HG03469 (cell line): ENCODE measurements around the gene PP2D1.
"Not testable (repeated sequence)": the region's sequence is repeated elsewhere in the genome, so short reads cannot be mapped to it uniquely, and the experiment has no call there.

Source experiments
- ATAC-seq: cut with Tn5 transposase; IDR thresholded peaks from one replicate; pipeline ENCODE4 v1.9.1; 2021; ENCODE audit warnings: mild to moderate bottlenecking, moderate library complexity, moderate number of reproducible peaks; ENCODE audit not compliant: unreplicated experiment

Gene PP2D1, protein sequence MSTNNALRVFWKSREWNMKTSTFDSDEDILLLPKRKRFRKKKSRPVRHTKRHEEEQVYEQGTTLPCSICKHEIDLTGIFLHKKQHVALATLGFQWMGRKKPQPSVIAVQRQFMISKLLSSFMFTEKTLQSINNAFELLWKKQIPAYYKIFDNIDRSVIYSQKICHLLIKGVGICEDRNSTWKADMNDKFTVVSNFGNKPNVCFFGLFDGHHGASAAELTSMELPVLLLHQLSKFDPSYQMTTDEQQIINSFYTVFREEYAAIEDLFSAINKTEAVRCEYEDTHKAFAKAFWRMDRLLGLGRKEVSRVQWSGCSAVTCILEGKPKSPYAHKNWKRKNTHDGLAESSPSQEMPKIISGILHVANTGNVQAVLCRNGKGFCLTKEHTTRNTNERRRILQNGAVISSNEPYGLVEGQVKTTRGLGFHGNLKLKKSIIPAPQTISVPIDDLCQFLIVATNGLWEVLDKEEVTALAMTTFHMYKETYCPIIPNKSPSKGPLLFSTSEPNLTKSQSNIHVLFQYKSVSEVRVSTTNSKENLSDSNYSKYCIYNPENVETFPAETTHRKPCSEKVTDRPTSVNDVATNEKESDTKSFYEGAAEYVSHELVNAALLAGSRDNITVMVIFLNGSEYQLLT

GRCh38 chr3:20012164-20012563 is at the start of gene PP2D1:
Gene PP2D1 (minus strand): TSS chr3:20012264. CDS start chr3:20012072, 192 bp downstream.
- ATAC-seq: no peak

DNA sequence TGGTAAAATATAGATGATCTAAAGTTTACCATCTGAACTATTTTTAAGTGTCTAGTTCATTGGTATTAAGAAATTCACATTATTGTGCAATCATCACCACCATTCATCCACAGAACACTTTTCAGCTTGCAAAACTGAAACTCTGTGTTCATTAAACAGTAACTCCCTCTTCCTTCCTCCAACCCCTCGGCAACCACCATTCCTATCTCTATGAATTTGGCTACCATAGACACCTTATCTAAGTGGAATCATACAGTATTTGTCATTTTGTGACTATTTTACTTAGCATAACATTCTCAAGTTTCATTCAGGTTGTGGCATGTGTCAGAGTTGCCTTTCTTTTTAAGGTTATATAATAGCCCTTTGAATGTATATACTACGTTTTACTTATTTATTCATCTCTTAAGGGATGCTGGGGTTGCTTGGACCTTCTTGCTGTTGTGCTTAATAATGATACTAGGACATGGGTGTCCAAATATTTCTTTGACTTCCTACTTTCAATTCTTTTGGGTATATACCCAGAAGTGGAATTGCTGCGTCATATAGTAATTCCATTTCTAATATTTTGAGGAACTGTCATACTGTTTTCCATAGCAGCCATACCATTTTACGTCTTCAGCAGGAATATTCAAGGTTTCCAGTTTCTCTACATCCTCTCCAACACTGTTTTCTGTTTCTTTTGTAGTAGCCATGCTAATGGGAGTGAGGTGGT is 49.1 kb upstream of the PP2D1 start:
- peak; percentile 65 for ATAC-seq

GRCh38 chr3:20059929-20060328 is 47.9 kb upstream of the PP2D1 start:
- no peak for ATAC-seq

- ATAC-seq: no peak
Measured at GRCh38 chr3:20057612-20058180, 45.6 kb upstream of the PP2D1 start.

GRCh38 chr3:20056725-20057611 is 44.9 kb upstream of the PP2D1 start:
- peak; percentile 27 for ATAC-seq

- no peak for ATAC-seq
Measured at GRCh38 chr3:20055842-20056241, 43.8 kb upstream of the PP2D1 start.

DNA sequence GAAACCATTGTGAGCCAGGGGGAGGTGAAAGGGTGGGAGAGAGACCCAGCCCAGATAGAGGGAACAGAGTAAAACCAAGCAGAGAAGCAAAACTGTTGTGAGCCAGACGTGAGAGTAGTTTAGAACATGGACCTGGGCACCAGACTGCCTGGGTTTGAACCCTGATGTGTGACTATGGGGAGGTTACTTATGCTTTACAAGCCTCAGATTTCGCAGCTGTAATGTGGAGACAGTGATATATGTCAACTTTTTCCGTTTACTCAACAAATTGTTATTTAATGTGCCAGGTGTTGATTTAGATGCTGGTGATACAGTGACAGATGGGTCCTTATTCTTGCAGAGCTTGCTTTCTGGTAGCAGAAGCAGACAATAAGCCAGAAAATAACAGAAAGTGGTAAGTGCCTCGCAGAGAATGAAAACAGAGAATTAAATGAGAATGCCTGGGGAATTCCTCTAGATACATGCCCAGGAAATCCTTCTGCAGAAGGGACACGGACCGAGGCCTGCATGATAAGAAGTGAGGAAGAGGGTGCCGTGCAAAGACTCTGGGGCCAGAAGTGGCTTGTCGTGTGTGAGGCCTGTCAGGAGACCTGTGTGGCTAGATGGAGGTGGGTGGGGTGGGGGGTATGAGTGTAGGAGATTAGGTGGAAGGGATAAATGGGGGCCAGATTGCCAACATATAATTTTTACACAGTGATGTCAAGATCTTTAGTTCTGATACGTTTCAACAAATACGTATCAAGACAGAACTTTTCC is 43.1 kb upstream of the PP2D1 start:
- no peak for ATAC-seq

- peak; percentile 87 for ATAC-seq
Measured at GRCh38 chr3:20054549-20054987, 42.5 kb upstream of the PP2D1 start.

DNA sequence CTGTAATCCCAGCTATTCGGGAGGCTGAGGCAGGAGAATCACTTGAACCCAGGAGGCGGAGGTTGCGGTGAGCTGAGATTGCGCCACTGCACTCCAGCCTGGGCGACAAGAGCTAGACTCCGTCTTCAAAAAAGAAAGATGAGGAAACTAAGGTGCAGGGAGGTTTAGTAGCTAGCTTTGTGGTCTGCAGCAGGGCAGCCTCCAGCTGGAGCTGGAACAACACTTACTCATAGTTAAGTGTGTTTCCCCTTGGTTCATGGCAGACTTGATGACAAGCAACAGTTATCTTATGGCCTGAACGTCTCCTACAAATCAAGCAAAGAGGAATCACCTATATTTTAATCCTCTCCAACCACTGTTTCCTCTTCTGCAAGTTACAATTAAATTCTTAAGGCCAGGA is 40.8 kb upstream of the PP2D1 start:
- ATAC-seq: no peak

GRCh38 chr3:20051123-20051806 is 39.2 kb upstream of the PP2D1 start:
- ATAC-seq: no peak

DNA sequence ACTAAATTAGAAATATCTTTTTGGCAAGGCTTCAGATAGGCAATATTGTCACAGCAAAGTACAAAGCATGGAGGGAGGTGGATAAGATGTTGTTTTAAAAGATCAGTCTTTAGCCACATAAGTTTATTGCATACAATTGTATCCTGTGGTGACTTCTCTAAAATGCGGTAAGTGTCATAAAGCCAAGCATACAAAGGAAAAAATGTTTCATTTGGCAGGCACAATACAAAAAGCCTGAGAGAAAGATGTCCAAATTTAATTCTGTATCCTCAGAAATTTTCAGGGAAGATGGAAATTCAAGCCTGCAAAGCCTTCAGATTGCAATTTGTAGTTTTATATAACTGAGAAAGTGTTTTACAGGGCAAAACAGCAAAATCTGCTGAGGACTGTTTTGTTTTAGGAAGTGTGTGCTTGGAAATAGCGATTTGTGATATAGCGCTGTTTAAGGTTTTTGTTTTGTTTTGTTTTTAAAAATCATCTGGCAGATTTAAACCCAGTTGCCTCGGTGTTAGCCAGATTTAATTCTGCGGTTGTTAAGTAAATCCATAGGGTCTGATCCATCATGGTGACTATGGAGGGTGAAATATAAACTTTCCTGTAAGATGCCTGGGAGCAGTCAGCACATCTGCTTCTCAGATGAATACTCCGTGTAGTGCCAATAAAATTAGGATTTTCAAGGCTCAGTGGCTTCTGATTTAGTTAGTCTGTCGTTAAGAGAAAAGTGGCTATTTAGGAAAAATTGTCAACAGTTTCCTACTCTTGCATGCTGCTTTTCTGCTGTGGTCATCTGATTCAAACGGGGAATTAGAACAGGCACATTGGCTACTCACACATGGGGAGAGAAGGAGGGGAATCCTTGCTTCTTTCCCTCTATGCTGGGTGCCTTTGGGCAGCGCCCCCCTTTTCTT is 36.2 kb upstream of the PP2D1 start:
- no peak for ATAC-seq

DNA sequence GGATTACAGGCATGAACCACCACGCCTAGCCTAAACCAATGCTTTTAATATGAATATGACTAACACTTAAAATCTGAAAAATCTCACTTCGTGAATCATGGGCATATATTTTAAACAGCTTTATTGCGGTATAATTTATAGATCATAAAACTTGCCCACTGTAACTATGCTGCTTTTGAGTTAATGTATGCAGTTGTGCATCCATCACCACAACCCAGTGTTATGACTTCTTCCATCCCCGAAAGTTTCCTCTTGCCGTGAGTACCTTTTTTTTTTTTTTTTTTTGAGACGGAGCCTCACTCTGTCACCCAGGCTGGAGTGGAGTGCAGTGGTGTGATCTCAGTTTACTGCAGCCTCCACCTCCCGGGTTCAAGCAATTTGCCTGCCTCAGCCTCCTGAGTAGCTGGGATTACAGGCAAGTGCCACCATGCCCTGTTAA is 35.3 kb upstream of the PP2D1 start:
- no peak for ATAC-seq

DNA sequence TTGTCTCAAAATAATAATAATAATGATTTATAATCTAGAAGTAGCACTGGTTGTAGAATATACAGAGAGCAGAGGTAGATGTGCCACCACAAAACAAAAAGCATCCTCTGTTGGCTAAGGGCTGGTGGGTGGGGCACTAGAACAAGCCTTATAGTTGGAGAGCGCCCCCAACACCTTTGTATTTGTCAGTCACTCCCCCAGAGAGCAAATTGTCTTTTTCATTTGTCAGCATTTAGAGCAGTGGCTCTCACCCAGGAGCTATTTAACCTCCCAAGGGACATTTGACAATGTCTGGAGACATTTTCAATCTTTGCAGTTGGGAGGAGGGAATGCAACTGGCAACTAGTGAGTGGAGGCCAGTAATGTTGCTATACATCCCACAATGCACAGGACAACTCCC is 34.5 kb upstream of the PP2D1 start:
- ATAC-seq: no peak

- ATAC-seq: not testable (repeated sequence)
Measured at GRCh38 chr3:20045141-20045540, 33.1 kb upstream of the PP2D1 start.

DNA sequence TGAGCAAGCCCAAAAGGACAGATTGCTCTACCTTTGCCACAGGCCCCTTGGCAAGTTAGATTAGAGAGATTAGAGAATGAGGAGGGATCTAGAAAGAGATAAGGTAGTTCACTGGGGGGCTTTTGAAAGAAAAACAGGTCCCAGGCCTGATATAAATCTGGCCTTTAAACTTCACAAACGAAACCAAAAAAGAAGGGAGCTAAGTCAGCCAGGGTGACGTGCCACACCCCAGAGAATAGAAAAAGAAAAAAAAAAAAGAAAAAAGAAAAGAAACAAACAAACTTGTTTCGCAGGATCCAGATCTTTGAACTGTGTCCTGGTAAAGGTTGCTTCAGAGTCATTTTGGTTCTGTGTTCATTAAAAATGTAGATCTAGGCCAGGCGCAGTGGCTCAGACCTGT is 31.8 kb upstream of the PP2D1 start:
- ATAC-seq: no peak

DNA sequence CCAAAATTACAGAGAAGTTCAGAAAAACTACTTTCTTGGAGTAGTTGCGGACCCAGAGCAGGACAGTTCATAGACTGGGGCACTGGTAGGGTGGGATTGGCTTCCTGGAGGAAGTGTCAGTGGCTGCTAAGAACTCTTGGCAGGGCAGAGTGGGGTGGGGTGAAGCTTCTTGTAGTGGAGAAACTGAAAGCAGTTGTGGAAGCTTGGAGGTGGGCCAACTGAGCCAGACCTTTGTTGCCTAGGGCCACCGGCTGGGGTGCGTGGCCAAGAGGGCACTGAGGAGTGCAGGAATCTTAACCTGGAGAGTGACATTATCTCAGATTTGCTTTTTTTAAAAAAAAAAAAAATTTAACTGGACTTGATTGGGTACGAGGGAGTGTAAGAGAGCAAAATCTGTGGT is 31.3 kb upstream of the PP2D1 start:
- ATAC-seq: peak; percentile 14

- no peak for ATAC-seq
Measured at GRCh38 chr3:20042331-20042730, 30.3 kb upstream of the PP2D1 start.

- ATAC-seq: peak; percentile 32
Measured at GRCh38 chr3:20041197-20041780, 29.2 kb upstream of the PP2D1 start.
